HEK293 (cell line): ENCODE data around the gene C19orf44.
"Not testable (repeated sequence)": the region's sequence is repeated elsewhere in the genome, so short reads cannot be mapped to it uniquely, and the experiment has no call there.

Experiments
- CTCF ChIA-PET: fragments of 350-600 bp; formaldehyde crosslinking; extraction: SDS; loops from one replicate; lab custom pipeline; 2021; ENCODE audit warnings: antibody characterized with exemption; lab: Yijun Ruan, JAX
- POLR2A ChIA-PET: fragments of 300-600 bp; formaldehyde crosslinking; extraction: SDS; loops from one replicate; lab custom pipeline; 2020; ENCODE audit warnings: antibody characterized with exemption, inconsistent platforms; lab: Yijun Ruan, JAX
- H3K27ac ChIP-seq: fragments of 200-500 bp; sonication (Bioruptor generic); 2 replicates; pipeline ENCODE4 v1.5.1; 2014; ENCODE audit warnings: low read depth, low read length, control low read depth, inconsistent platforms; ENCODE audit errors: extremely low read depth
- H3K36me3 ChIP-seq, 2 experiments: fragments of 200-500 bp in 1 of 2; sonication (Bioruptor generic) in 1 of 2; 1 replicate in 1 of 2; 2 replicates in 1 of 2; pipeline ENCODE4 v1.5.1; 2014 to 2017; ENCODE audit warnings: inconsistent platforms in 2 of 2, low read length in 2 of 2; ENCODE audit not compliant: control insufficient read depth in 2 of 2, insufficient read depth in 1 of 2
- H3K4me1 ChIP-seq: fragments of 200-500 bp; sonication (Bioruptor generic); 2 replicates; pipeline ENCODE4 v1.5.1; 2014; ENCODE audit warnings: mild to moderate bottlenecking, low read length, inconsistent platforms; ENCODE audit not compliant: control insufficient read depth, insufficient read depth
- H3K4me3 ChIP-seq: 2 replicates; pipeline ENCODE4 v1.5.1; 2011; ENCODE audit warnings: low read depth, mild to moderate bottlenecking, control low read depth, low read length, moderate library complexity
- H3K9me3 ChIP-seq: fragments of 200-500 bp; sonication (Bioruptor generic); 2 replicates; pipeline ENCODE4 v1.5.1; 2014; ENCODE audit warnings: low read depth, low read length, inconsistent platforms; ENCODE audit not compliant: control insufficient read depth, insufficient read depth
- EGR2 ChIP-seq: fragments of 450-650 bp; formaldehyde crosslinking; IDR thresholded peaks from 2 replicates; pipeline ENCODE4 v1.5.1; 2016; ENCODE audit warnings: low read depth, missing biosample characterization, missing genetic modification characterization
- HOXD13 ChIP-seq: sonication (generic); formaldehyde crosslinking; IDR thresholded peaks from 2 replicates; pipeline ENCODE4 v1.8.0; 2022; ENCODE audit warnings: missing genetic modification reagents, borderline replicate concordance
- SP2 ChIP-seq: fragments of 450-650 bp; formaldehyde crosslinking; IDR thresholded peaks from 2 replicates; pipeline ENCODE4 v1.5.1; 2016; ENCODE audit warnings: missing biosample characterization, missing genetic modification characterization
- ZBTB17 ChIP-seq: fragments of 450-650 bp; formaldehyde crosslinking; IDR thresholded peaks from 2 replicates; pipeline ENCODE4 v1.5.1; 2016; ENCODE audit warnings: missing biosample characterization, missing genetic modification characterization
- ZNF133 ChIP-seq: fragments of 450-650 bp; formaldehyde crosslinking; IDR thresholded peaks from 2 replicates; pipeline ENCODE4 v1.5.1; 2016; ENCODE audit warnings: missing biosample characterization, missing genetic modification characterization
- ZNF404 ChIP-seq: fragments of 450-650 bp; formaldehyde crosslinking; IDR thresholded peaks from 2 replicates; pipeline ENCODE4 v1.5.1; 2017; ENCODE audit warnings: missing biosample characterization, missing genetic modification characterization
- ZNF510 ChIP-seq: fragments of 450-650 bp; formaldehyde crosslinking; IDR thresholded peaks from 2 replicates; pipeline ENCODE4 v1.5.1; 2018; ENCODE audit warnings: mild to moderate bottlenecking, missing genetic modification characterization, missing biosample characterization; ENCODE audit not compliant: insufficient replicate concordance
- ZNF529 ChIP-seq: fragments of 450-650 bp; formaldehyde crosslinking; IDR thresholded peaks from 2 replicates; pipeline ENCODE4 v1.5.1; 2017; ENCODE audit warnings: missing genetic modification characterization, missing biosample characterization; ENCODE audit not compliant: insufficient replicate concordance
- ZNF707 ChIP-seq: fragments of 450-650 bp; formaldehyde crosslinking; IDR thresholded peaks from 2 replicates; pipeline ENCODE4 v1.5.1; 2016; ENCODE audit warnings: missing biosample characterization, missing genetic modification characterization
- ZNF747 ChIP-seq: fragments of 450-650 bp; formaldehyde crosslinking; IDR thresholded peaks from 2 replicates; pipeline ENCODE4 v1.5.1; 2016; ENCODE audit warnings: missing biosample characterization, missing genetic modification characterization
- ZNF776 ChIP-seq: fragments of 450-650 bp; formaldehyde crosslinking; IDR thresholded peaks from 2 replicates; pipeline ENCODE4 v1.5.0; 2017; ENCODE audit warnings: missing biosample characterization, missing genetic modification characterization, borderline replicate concordance
- TF ChIP-seq, protein P1 (sequence below): fragments of 450-650 bp; formaldehyde crosslinking; IDR thresholded peaks from 2 replicates; pipeline ENCODE4 v1.5.1; 2017; ENCODE audit warnings: missing biosample characterization, missing genetic modification characterization
- TF ChIP-seq, protein P2 (sequence below): fragments of 450-650 bp; formaldehyde crosslinking; IDR thresholded peaks from 2 replicates; pipeline ENCODE4 v1.5.1; 2016; ENCODE audit warnings: missing biosample characterization, missing genetic modification characterization
- TF ChIP-seq, protein P3 (sequence below): fragments of 450-650 bp; formaldehyde crosslinking; conservative IDR thresholded peaks from 2 replicates; pipeline ENCODE4 v1.5.1; 2016; ENCODE audit warnings: low read depth, missing biosample characterization, missing genetic modification characterization

The C19orf44 gene

DNA sequence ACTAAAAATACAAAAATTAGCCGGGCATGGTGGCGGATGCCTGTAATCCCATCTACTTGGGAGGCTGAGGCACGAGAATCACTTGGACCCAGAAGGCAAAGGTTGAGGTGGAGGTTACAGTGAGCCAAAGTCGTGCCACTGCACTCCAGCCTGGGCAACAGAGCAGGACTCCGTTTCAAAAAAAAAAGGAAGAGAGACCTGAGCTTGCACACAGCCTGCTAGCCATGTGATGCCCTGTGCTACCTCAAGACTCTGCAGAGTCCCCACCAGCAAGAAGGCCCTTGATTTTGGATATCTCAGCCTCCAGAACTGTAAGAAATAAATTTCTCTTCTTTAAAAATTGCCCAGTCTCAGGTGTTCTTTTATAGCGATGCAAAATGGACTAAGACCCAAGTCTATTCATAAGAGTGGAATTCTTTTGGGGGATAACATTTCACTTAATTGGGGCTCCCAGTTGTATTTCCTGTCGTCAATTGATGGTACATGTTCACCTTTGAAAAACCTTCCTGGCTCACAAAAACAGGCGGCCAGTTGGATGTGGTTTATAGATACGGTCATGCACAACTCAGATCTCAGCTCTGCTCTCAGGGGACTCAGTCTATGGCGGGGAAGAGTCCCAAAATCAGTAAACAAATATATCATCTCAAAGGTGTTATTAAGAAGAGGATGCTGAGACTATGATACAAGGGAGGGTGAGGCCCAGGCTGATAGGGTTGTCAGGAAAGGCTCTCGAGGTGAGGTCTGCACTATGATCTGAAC is 48.5 kb downstream of the C19orf44 start:
- Histone ChIP-seq H3K4me3 (no peak overlapping the region), H3K9me3 (no peaks in the 10 kb centered on the region), H3K27ac (no peak overlapping the region), H3K36me3 (peaks cover 14 to 15% of the 10 kb centered on the region in 2 experiments; a peak in 2 of 3 replicates), H3K4me1 (peaks cover 2% of the 10 kb centered on the region; the same call in 1 of the 2 replicates)
- ChIA-PET CTCF (no interaction called here), POLR2A (no interaction called here)
- TF ChIP-seq ZNF747 (tag by site-specific recombination), result no peak
- no peak for TF ChIP-seq ZNF707 (tag by site-specific recombination)
- no peak for TF ChIP-seq ZBTB17 (tag by site-specific recombination)
- TF ChIP-seq, protein P1, sequence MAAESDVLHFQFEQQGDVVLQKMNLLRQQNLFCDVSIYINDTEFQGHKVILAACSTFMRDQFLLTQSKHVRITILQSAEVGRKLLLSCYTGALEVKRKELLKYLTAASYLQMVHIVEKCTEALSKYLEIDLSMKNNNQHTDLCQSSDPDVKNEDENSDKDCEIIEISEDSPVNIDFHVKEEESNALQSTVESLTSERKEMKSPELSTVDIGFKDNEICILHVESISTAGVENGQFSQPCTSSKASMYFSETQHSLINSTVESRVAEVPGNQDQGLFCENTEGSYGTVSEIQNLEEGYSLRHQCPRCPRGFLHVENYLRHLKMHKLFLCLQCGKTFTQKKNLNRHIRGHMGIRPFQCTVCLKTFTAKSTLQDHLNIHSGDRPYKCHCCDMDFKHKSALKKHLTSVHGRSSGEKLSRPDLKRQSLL, result no peak
- TF ChIP-seq ZNF404 (tag by site-specific recombination), result no peak
- TF ChIP-seq EGR2, result no peak
- no peak for TF ChIP-seq HOXD13
- no peak for TF ChIP-seq ZNF529 (tag by site-specific recombination)
- no peak for TF ChIP-seq ZNF776 (tag by site-specific recombination)
- no peak for TF ChIP-seq SP2 (tag by site-specific recombination)
- TF ChIP-seq ZNF133, result no peak
- TF ChIP-seq, protein P2, sequence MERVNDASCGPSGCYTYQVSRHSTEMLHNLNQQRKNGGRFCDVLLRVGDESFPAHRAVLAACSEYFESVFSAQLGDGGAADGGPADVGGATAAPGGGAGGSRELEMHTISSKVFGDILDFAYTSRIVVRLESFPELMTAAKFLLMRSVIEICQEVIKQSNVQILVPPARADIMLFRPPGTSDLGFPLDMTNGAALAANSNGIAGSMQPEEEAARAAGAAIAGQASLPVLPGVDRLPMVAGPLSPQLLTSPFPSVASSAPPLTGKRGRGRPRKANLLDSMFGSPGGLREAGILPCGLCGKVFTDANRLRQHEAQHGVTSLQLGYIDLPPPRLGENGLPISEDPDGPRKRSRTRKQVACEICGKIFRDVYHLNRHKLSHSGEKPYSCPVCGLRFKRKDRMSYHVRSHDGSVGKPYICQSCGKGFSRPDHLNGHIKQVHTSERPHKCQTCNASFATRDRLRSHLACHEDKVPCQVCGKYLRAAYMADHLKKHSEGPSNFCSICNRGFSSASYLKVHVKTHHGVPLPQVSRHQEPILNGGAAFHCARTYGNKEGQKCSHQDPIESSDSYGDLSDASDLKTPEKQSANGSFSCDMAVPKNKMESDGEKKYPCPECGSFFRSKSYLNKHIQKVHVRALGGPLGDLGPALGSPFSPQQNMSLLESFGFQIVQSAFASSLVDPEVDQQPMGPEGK (tag by site-specific recombination), result no peak
- no peak for TF ChIP-seq ZNF510

DNA sequence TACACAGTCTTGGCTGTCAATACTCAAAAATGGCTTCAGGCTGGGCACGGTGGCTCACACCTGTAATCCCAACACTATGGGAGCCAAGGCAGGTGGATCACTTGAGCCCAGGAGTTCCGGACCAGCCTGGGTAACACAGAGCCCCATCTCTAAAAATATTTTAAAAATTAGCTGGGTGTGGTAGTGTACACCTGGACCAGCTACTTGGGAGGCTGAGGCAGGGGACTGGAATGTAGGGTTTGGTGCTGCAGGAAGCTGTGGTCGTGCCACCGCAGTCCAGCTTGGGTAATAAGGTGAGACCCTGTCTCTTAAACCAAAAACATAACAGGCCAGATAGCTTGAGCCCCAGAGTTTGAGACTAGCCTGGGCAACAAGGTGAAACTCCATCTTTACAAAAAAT is 52.8 kb downstream of the C19orf44 start:
- Histone ChIP-seq H3K27ac (no peak overlapping the region), H3K4me3 (no peak overlapping the region), H3K36me3 (peaks cover 13 to 26% of the 10 kb centered on the region in 2 experiments; a peak in 2 of 3 replicates), H3K4me1 (no peaks in the 10 kb centered on the region)
- TF ChIP-seq, protein P3, sequence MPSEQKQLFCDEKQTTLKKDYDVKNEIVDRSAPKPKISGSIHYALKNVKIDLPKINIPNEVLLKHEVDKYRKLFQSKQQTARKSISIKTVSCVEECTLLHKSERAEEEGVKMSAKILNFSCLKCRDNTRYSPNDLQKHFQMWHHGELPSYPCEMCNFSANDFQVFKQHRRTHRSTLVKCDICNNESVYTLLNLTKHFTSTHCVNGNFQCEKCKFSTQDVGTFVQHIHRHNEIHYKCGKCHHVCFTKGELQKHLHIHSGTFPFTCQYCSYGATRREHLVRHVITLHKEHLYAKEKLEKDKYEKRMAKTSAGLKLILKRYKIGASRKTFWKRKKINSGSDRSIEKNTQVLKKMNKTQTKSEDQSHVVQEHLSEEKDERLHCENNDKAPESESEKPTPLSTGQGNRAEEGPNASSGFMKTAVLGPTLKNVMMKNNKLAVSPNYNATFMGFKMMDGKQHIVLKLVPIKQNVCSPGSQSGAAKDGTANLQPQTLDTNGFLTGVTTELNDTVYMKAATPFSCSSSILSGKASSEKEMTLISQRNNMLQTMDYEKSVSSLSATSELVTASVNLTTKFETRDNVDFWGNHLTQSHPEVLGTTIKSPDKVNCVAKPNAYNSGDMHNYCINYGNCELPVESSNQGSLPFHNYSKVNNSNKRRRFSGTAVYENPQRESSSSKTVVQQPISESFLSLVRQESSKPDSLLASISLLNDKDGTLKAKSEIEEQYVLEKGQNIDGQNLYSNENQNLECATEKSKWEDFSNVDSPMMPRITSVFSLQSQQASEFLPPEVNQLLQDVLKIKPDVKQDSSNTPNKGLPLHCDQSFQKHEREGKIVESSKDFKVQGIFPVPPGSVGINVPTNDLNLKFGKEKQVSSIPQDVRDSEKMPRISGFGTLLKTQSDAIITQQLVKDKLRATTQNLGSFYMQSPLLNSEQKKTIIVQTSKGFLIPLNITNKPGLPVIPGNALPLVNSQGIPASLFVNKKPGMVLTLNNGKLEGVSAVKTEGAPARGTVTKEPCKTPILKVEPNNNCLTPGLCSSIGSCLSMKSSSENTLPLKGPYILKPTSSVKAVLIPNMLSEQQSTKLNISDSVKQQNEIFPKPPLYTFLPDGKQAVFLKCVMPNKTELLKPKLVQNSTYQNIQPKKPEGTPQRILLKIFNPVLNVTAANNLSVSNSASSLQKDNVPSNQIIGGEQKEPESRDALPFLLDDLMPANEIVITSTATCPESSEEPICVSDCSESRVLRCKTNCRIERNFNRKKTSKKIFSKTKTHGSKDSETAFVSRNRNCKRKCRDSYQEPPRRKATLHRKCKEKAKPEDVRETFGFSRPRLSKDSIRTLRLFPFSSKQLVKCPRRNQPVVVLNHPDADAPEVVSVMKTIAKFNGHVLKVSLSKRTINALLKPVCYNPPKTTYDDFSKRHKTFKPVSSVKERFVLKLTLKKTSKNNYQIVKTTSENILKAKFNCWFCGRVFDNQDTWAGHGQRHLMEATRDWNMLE (tag by site-specific recombination), result no peak
- TF ChIP-seq, all 188 proteins: peak for 0
- H3K9me3 ChIP-seq, result no peaks in the 10 kb centered on the region
- ChIA-PET CTCF (interaction anchor here (0.6 to 0.8 kb wide), 2 partner anchors 11 to 1448 kb away, joined by 3 read pairs; no protein-coding TSS in a partner anchor), POLR2A (interaction anchor here (1.0 kb wide), 1 partner anchor 78 kb away, joined by 3 read pairs; no protein-coding TSS in a partner anchor)

DNA sequence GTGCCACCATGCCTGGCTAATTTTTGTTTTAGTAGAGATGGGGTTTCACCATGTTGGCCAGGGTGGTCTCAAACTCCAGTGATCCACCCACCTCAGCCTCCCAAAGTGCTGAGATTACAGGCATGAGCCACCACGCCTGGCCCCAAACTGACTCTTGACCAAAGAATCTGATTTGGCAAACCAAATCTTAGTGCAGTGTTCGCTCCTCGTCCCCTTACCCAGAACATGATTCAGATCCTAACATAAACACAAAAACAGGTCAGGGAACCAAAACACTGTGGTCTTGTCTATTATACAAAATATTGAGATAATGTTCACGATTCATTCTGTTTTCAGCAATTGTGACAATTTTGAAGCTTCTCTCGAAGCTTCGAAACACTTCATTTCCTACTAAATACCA is 55.7 kb downstream of the C19orf44 start:
- POLR2A ChIA-PET, H3K4me3 ChIP-seq, H3K4me1 ChIP-seq, H3K27ac ChIP-seq, H3K9me3 ChIP-seq, CTCF ChIA-PET: not testable (repeated sequence)
- peaks cover 19 to 47% of the 10 kb centered on the region in 2 experiments; a peak in 2 of 3 replicates for H3K36me3 ChIP-seq
